ENCODE data around the gene DYSF. TPM values are rescaled to one million over a fixed set of nuclear protein-coding genes. Genes with fewer than 3 reads are reported as not detected.
"Not testable (repeated sequence)": the region's sequence is repeated elsewhere in the genome, so short reads cannot be mapped to it uniquely, and the experiment has no call there.

DYSF gene
- total RNA-seq: under 1 TPM; 0.12 TPM

- ChIA-PET POLR2A (no interaction called here), CTCF (interaction anchor here (1.5 kb wide), 1 partner anchor 97 kb away, joined by 3 read pairs; no protein-coding TSS in a partner anchor)
- peaks cover 28% of the 10 kb centered on the region for H3K4me1 Mint-ChIP-seq
- no peaks in the 10 kb centered on the region for H3K9me3 Mint-ChIP-seq
- H3K27me3 Mint-ChIP-seq: peaks cover 40% of the 10 kb centered on the region
- DNase-seq: no peak
- no peak within 1 kb of the TSS for H3K27ac Mint-ChIP-seq
- H3K36me3 Mint-ChIP-seq (ENCODE audit: low read depth): no peaks in the 10 kb centered on the region
- H3K4me3 Mint-ChIP-seq: peak within 1 kb of the TSS; percentile 55
Measured at GRCh38 chr2:71453404-71454220, at the start of gene DYSF. DYSF (plus strand) TSS chr2:71453561.

DNA sequence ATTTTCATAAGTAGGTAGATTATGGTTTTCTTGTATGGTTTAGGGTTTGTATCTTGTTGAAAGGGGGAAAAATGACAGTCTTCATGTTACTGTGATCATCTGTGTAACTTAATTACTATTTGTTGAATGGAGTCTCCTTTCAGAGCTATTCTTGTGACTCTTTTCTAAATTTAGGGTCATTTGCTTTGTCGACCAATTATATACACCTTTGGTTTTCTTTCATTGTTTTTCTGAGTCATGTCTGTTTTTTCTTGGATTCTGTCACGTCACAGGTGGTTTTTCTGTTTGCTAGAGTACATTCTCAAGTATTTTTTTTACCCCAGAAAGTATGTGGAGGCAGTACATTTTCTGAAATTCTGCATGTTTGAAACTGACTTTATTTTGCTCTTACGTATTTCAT lies 43.8 kb upstream of the DYSF start:
- Mint-ChIP-seq H3K4me1 (peaks cover 3% of the 10 kb centered on the region), H3K27me3 (no peaks in the 10 kb centered on the region), H3K27ac (no peak overlapping the region), H3K36me3 (ENCODE audit: low read depth) (peaks cover 48% of the 10 kb centered on the region), H3K9me3 (peaks cover 3% of the 10 kb centered on the region), H3K4me3 (no peak overlapping the region)
- CTCF ChIA-PET: no interaction called here
- POLR2A ChIA-PET: no interaction called here
- DNase-seq: no peak

GRCh38 chr2:71410696-71411095 lies 42.7 kb upstream of the DYSF start:
- ChIA-PET CTCF (no interaction called here), POLR2A (no interaction called here)
- H3K36me3 Mint-ChIP-seq (ENCODE audit: low read depth): peaks cover 40% of the 10 kb centered on the region
- no peaks in the 10 kb centered on the region for H3K27me3 Mint-ChIP-seq
- H3K4me1 Mint-ChIP-seq: peaks cover 3% of the 10 kb centered on the region
- peak overlapping the region; percentile 43 for H3K27ac Mint-ChIP-seq
- no peak for DNase-seq
- no peak overlapping the region for H3K4me3 Mint-ChIP-seq
- H3K9me3 Mint-ChIP-seq: peaks cover 3% of the 10 kb centered on the region

DNA sequence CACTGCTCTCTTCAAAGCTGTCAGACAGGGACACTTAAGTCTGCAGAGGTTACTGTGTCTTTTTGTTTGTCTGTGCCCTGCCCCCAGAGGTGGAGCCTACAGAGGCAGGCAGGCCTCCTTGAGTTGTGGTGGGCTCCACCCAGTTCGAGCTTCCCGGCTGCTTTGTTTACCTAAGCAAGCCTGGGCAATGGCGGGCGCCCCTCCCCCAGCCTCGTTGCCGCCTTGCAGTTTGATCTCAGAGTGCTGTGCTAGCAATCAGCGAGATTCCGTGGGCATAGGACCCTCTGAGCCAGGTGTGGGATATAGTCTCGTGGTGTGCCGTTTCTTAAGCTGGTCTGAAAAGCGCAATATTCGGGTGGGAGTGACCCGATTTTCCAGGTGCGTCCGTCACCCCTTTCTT lies 36.5 kb upstream of the DYSF start:
- peak overlapping the region; percentile 93 for H3K27ac Mint-ChIP-seq
- POLR2A ChIA-PET: not testable (repeated sequence)

DNA sequence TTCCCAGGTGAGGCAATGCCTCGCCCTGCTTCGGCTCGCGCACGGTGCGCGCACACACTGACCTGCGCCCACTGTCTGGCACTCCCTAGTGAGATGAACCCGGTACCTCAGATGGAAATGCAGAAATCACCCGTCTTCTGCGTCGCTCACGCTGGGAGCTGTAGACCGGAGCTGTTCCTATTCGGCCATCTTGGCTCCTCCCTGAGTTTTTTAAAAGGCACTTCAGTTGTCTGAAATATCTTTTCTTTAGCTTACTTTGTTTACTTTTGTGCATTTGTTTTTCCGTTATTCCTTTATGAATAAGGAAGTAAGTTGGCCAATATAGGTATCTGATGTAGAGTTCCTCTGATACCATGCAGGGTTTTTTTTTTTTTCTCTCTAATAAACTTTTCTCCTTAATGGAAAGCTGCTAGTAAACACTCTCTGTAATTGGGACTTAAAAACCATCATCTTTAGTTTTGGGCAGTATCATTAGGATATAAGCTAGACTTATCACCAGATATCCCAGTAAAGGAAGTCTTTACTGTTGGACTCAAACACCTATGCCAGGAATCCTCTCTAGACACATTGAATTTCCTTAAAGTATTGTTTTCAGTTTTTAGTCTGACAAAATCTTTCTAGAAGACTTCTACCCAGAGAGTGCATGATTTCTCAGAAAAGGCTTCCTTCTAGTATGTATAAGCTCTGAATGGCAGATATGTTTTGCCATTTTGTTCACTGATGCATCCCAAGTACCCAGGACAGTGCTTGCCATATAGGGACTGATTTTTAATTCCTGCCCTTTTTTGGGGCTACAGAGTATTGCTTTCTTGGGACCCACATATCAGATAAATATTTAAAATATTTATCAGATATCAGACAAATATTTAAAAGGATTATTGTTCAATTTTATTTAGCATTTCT lies 35.8 kb upstream of the DYSF start:
- peaks cover 13% of the 10 kb centered on the region for H3K36me3 Mint-ChIP-seq (ENCODE audit: low read depth)
- DNase-seq: peak; percentile 18
- H3K27ac Mint-ChIP-seq: peak overlapping the region; percentile 93
- H3K4me3 Mint-ChIP-seq: peak overlapping the region; percentile 77
- ChIA-PET CTCF (interaction anchor here (0.6 to 0.8 kb wide), 3 partner anchors 12 to 135 kb away, joined by 3 to 4 read pairs (median 3); no protein-coding TSS in a partner anchor), POLR2A (no interaction called here)
- H3K27me3 Mint-ChIP-seq: no peaks in the 10 kb centered on the region
- peaks cover 11% of the 10 kb centered on the region for H3K4me1 Mint-ChIP-seq
- H3K9me3 Mint-ChIP-seq: no peaks in the 10 kb centered on the region

More for the DNA sequence above, 36.5 kb upstream of the DYSF start:
- peak; percentile 59 for DNase-seq
- peak overlapping the region; percentile 77 for H3K4me3 Mint-ChIP-seq
- not testable (repeated sequence) for H3K27me3 Mint-ChIP-seq, H3K9me3 Mint-ChIP-seq, H3K4me1 Mint-ChIP-seq
- CTCF ChIA-PET: interaction anchor here (0.6 kb wide), 1 partner anchor 135 kb away, joined by 3 read pairs; no protein-coding TSS in a partner anchor
- peaks cover 12% of the 10 kb centered on the region for H3K36me3 Mint-ChIP-seq (ENCODE audit: low read depth)

GRCh38 chr2:71419145-71419544 lies 34.2 kb upstream of the DYSF start:
- H3K4me3 Mint-ChIP-seq: no peak overlapping the region
- ChIA-PET POLR2A (no interaction called here), CTCF (no interaction called here)
- no peaks in the 10 kb centered on the region for H3K9me3 Mint-ChIP-seq
- no peaks in the 10 kb centered on the region for H3K27me3 Mint-ChIP-seq
- DNase-seq: no peak
- H3K36me3 Mint-ChIP-seq (ENCODE audit: low read depth): peaks cover 26% of the 10 kb centered on the region
- H3K4me1 Mint-ChIP-seq: peaks cover 15% of the 10 kb centered on the region
- no peak overlapping the region for H3K27ac Mint-ChIP-seq

DNA sequence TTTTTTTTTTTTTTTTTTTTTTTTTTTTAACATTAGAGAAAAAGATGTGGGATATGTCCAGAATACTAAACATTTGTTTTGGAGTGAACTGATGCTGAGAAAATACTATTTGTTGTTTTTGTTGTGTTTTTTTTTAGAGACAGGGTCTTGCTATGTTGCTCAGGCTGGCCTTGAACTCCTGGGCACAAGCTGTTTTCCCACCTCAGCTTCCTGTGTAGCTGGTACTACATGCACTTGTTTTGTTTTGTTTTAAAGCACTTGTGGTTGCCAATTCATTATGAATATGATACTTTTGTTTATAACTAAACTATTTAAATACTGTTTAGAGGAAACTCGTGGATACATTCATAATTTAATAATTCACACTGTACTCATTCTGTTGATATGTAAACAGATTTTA lies 33.4 kb upstream of the DYSF start:
- CTCF ChIA-PET: no interaction called here
- no peak for DNase-seq
- Mint-ChIP-seq H3K9me3 (no peaks in the 10 kb centered on the region), H3K27me3 (no peaks in the 10 kb centered on the region), H3K4me3 (no peak overlapping the region), H3K27ac (no peak overlapping the region), H3K36me3 (ENCODE audit: low read depth) (peaks cover 34% of the 10 kb centered on the region), H3K4me1 (peaks cover 15% of the 10 kb centered on the region)
- POLR2A ChIA-PET: no interaction called here

- no peak overlapping the region for H3K27ac Mint-ChIP-seq
- POLR2A ChIA-PET: no interaction called here
- CTCF ChIA-PET: no interaction called here
- H3K4me3 Mint-ChIP-seq: no peak overlapping the region
- DNase-seq: no peak
- H3K9me3 Mint-ChIP-seq: no peaks in the 10 kb centered on the region
- peaks cover 10% of the 10 kb centered on the region for H3K4me1 Mint-ChIP-seq
- H3K36me3 Mint-ChIP-seq (ENCODE audit: low read depth): peaks cover 48% of the 10 kb centered on the region
- H3K27me3 Mint-ChIP-seq: no peaks in the 10 kb centered on the region
Measured at GRCh38 chr2:71422786-71423185, 30.6 kb upstream of the DYSF start.

GRCh38 chr2:71423817-71424420 lies 29.4 kb upstream of the DYSF start:
- H3K27me3 Mint-ChIP-seq: no peaks in the 10 kb centered on the region
- H3K4me1 Mint-ChIP-seq: peaks cover 9% of the 10 kb centered on the region
- CTCF ChIA-PET: no interaction called here
- POLR2A ChIA-PET: interaction anchor here (0.6 kb wide), 1 partner anchor 77 kb away, joined by 6 read pairs; no protein-coding TSS in a partner anchor
- H3K4me3 Mint-ChIP-seq: no peak overlapping the region
- no peak for DNase-seq
- H3K27ac Mint-ChIP-seq: no peak overlapping the region
- peaks cover 53% of the 10 kb centered on the region for H3K36me3 Mint-ChIP-seq (ENCODE audit: low read depth)
- H3K9me3 Mint-ChIP-seq: no peaks in the 10 kb centered on the region

DNA sequence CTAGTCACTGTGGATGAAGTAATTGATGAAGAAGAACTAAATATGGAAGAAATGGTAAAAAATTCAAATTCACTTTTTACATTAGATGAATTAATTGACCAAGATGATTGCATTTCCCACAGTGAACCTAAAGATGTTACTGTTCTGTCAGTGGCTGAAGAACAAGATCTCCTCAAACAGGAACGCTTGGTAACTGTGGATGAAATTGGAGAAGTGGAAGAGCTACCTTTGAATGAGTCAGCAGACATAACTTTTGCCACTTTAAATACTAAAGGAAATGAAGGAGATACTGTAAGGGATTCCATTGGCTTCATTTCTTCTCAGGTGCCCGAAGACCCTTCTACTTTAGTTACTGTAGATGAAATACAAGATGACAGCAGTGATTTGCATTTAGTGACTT lies 26.6 kb upstream of the DYSF start:
- ChIA-PET POLR2A (no interaction called here), CTCF (no interaction called here)
- Mint-ChIP-seq H3K27ac (no peak overlapping the region), H3K4me3 (no peak overlapping the region), H3K36me3 (ENCODE audit: low read depth) (peaks cover 60% of the 10 kb centered on the region), H3K9me3 (no peaks in the 10 kb centered on the region), H3K27me3 (no peaks in the 10 kb centered on the region), H3K4me1 (peaks cover 6% of the 10 kb centered on the region)
- DNase-seq: no peak

GRCh38 chr2:71428472-71429383 lies 24.6 kb upstream of the DYSF start:
- CTCF ChIA-PET: interaction anchor here (0.6 to 1.1 kb wide), 3 partner anchors 29 to 159 kb away, joined by 3 read pairs; no protein-coding TSS in a partner anchor
- H3K27me3 Mint-ChIP-seq: no peaks in the 10 kb centered on the region
- no peak overlapping the region for H3K4me3 Mint-ChIP-seq
- DNase-seq: no peak
- H3K4me1 Mint-ChIP-seq: no peaks in the 10 kb centered on the region
- POLR2A ChIA-PET: no interaction called here
- H3K9me3 Mint-ChIP-seq: no peaks in the 10 kb centered on the region
- H3K27ac Mint-ChIP-seq: no peak overlapping the region
- H3K36me3 Mint-ChIP-seq (ENCODE audit: low read depth): peaks cover 53% of the 10 kb centered on the region

GRCh38 chr2:71445142-71445541 lies 8.2 kb upstream of the DYSF start:
- H3K4me1 Mint-ChIP-seq: peaks cover 13% of the 10 kb centered on the region
- H3K36me3 Mint-ChIP-seq (ENCODE audit: low read depth); H3K9me3 Mint-ChIP-seq; POLR2A ChIA-PET; DNase-seq; H3K4me3 Mint-ChIP-seq; H3K27ac Mint-ChIP-seq; H3K27me3 Mint-ChIP-seq; CTCF ChIA-PET: not testable (repeated sequence)

Data from activated CD4-positive, alpha-beta T cell treated with anti-CD3 and anti-CD28 coated beads, Interleukin-2, amount 10 ng/mL, durations not matched to agents 7 days and 5 days (primary cell).